Osteocyte (in vitro differentiated cells): ENCODE measurements around the gene MTHFD1L. TPM values are rescaled to one million over a fixed set of nuclear protein-coding genes. Genes with fewer than 3 reads are reported as not detected.
A peak's percentile ranks its signal among the peaks of the same experiment; 100 is the strongest.

ENCODE experiments used
- DNase-seq: peaks from one replicate; pipeline ENCODE4 v3.0.0; 2021; ENCODE audit warnings: mixed read lengths; ENCODE audit not compliant: unreplicated experiment; ENCODE audit errors: extremely low spot score
- H3K27ac Mint-ChIP-seq: one replicate; pipeline ENCODE4 v1.8.0; 2021; ENCODE audit warnings: mild to moderate bottlenecking, mixed read lengths; ENCODE audit not compliant: unreplicated experiment
- H3K27me3 Mint-ChIP-seq: one replicate; pipeline ENCODE4 v1.8.0; 2021; ENCODE audit warnings: mixed read lengths; ENCODE audit not compliant: unreplicated experiment
- H3K36me3 Mint-ChIP-seq: one replicate; pipeline ENCODE4 v1.8.0; 2021; ENCODE audit warnings: mixed read lengths; ENCODE audit not compliant: unreplicated experiment
- H3K4me1 Mint-ChIP-seq: one replicate; pipeline ENCODE4 v1.8.0; 2021; ENCODE audit warnings: mixed read lengths; ENCODE audit not compliant: unreplicated experiment
- H3K4me3 Mint-ChIP-seq: one replicate; pipeline ENCODE4 v1.8.0; 2021; ENCODE audit warnings: mild to moderate bottlenecking, moderate library complexity, mixed read lengths; ENCODE audit not compliant: unreplicated experiment
- H3K9me3 Mint-ChIP-seq: one replicate; pipeline ENCODE4 v1.8.0; 2021; ENCODE audit warnings: mixed read lengths; ENCODE audit not compliant: unreplicated experiment
- total RNA-seq: library from RNA; stranded (reverse); gene quantifications from 2 replicates; pipeline ENCODE4 v1.2.1, GENCODE V29; 2021
- TF ChIP-seq, protein P1 (sequence below): fragments of 200-600 bp; sonication (generic); IDR thresholded peaks from 2 replicates; pipeline ENCODE4 v1.5.0; 2021; ENCODE audit warnings: antibody characterized with exemption, mild to moderate bottlenecking, moderate library complexity

MTHFD1L gene
- total RNA-seq, 1 donor from 2014 or later: 63.2 TPM

DNA sequence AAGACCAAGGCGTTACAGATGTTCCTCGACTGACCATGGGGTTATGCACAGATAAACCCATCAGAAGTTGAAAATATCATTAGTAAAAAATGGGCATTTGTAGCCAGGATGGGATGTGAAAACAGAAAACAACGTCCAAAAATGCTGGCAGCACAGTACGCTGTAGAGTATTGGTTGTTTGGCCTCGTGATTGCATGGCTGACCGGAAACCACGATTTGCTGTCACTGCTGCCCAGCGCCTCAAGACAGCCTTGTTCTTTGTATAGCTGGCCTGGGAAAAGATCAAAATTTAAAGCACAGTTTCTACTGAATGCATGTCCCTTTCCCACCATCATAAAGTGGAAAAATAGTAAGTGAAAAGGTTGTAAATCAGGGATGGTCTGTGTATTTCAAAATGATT lies 41.9 kb downstream of the MTHFD1L start:
- peak; percentile 10 for DNase-seq
- peaks cover 2% of the 10 kb centered on the region for H3K4me1 Mint-ChIP-seq
- H3K27me3 Mint-ChIP-seq: no peaks in the 10 kb centered on the region
- H3K27ac Mint-ChIP-seq: no peak overlapping the region
- TF ChIP-seq, protein P1, sequence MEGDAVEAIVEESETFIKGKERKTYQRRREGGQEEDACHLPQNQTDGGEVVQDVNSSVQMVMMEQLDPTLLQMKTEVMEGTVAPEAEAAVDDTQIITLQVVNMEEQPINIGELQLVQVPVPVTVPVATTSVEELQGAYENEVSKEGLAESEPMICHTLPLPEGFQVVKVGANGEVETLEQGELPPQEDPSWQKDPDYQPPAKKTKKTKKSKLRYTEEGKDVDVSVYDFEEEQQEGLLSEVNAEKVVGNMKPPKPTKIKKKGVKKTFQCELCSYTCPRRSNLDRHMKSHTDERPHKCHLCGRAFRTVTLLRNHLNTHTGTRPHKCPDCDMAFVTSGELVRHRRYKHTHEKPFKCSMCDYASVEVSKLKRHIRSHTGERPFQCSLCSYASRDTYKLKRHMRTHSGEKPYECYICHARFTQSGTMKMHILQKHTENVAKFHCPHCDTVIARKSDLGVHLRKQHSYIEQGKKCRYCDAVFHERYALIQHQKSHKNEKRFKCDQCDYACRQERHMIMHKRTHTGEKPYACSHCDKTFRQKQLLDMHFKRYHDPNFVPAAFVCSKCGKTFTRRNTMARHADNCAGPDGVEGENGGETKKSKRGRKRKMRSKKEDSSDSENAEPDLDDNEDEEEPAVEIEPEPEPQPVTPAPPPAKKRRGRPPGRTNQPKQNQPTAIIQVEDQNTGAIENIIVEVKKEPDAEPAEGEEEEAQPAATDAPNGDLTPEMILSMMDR: no peak
- no peak overlapping the region for H3K4me3 Mint-ChIP-seq
- H3K9me3 Mint-ChIP-seq: peaks cover 3% of the 10 kb centered on the region
- peaks cover 35% of the 10 kb centered on the region for H3K36me3 Mint-ChIP-seq

DNA sequence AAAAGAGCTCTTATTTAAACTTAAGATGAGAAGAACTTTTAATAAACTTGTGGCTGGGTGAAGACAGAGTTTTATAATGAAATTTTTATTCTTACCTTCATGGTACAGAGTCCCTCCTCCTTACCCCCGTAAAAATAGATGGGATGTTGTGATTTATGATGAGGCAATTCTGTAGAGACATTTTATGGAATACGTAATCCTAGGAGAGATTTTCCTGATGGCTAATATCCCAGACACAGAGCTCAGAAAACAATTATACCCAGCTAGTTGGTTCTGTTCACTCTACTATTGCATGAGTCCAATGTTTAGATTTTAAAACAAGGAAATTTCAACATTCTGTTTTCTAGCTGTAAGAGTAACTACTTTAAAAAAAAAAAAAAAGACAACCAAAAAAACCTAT lies 43.4 kb downstream of the MTHFD1L start:
- TF ChIP-seq, protein P1: no peak
- no peak for DNase-seq
- no peaks in the 10 kb centered on the region for H3K4me1 Mint-ChIP-seq
- H3K27me3 Mint-ChIP-seq: no peaks in the 10 kb centered on the region
- peaks cover 37% of the 10 kb centered on the region for H3K36me3 Mint-ChIP-seq
- H3K9me3 Mint-ChIP-seq: peaks cover 3% of the 10 kb centered on the region
- no peak overlapping the region for H3K27ac Mint-ChIP-seq
- H3K4me3 Mint-ChIP-seq: no peak overlapping the region

DNA sequence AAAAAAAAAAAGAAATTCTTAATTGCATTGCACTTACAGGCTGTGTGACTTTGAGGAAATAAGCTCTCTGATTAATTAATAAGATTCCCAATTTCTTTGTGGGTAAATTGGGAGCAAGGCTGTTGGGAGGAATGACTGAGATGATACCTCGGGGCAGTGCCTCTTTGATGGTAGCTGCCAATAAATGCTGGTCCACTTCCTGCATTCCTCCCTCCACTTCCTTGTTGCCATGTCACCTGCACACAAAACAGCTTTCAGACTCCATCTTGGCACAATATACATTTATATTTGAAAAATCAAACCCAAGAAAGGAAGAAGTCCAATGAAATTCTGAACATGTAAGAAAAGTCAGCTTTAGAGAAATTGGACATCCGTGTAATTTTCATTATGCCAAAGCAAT lies 45.1 kb downstream of the MTHFD1L start:
- Mint-ChIP-seq H3K4me1 (peaks cover 6% of the 10 kb centered on the region), H3K27me3 (no peaks in the 10 kb centered on the region), H3K9me3 (peaks cover 3% of the 10 kb centered on the region), H3K36me3 (peaks cover 33% of the 10 kb centered on the region), H3K4me3 (no peak overlapping the region), H3K27ac (no peak overlapping the region)
- TF ChIP-seq, protein P1: no peak
- DNase-seq: no peak

DNA sequence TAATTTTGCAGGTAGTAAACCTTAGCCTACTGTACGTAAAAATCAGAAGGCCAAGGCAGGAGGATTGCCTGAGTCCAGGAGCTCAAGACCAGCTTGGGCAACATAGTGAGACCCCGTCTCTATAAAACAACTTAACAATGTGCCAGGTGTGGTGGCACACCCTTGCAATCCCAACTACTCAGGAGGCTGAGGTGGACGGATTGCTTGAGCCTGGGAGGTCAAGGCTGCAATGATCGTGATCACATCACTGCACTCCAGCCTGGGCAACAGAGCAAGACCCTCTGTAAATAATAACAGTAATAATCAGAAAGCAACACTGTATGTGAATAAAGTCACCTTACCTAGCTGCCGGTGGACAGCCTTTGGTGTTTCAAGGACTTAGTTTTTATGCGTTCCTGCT lies 48.9 kb downstream of the MTHFD1L start:
- peaks cover 3% of the 10 kb centered on the region for H3K9me3 Mint-ChIP-seq
- H3K4me3 Mint-ChIP-seq: no peak overlapping the region
- DNase-seq: no peak
- TF ChIP-seq, protein P1: no peak
- peaks cover 28% of the 10 kb centered on the region for H3K36me3 Mint-ChIP-seq
- peaks cover 10% of the 10 kb centered on the region for H3K4me1 Mint-ChIP-seq
- H3K27me3 Mint-ChIP-seq: no peaks in the 10 kb centered on the region
- no peak overlapping the region for H3K27ac Mint-ChIP-seq

DNA sequence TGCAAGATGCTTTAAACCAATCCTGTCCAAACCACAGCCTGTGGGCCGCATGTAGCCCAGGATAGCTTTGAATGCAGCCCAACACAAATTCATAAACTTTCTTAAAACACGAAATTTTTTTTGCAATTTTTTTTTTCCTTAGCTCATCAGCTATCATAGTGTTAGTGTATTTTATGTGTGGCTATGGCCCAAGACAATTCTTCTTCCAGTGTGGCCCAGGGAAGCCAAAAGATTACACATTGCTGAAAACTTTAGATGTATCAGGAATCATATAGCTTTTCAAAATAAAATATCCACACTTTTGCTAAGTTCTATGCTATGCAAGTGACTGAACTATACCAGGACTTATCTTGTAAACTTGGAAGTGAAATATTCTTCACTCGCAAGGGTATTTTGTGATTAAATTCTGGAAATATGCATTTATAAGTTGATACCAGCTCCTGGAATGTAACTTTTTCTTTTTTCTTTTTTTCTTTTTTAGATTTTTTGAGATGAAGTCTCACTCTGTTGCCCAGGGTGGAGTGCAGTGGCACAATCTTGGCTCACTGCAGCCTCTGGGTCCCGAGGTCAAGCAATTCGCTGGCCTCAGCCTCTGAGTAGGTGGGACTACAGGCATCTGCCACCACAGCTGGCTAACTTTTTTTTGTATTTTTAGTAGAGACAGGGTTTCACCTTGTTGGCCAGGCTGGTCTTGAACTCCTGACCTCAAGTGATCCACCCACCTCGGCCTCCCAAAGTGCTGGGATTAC lies 49.8 kb downstream of the MTHFD1L start:
- Mint-ChIP-seq H3K27me3 (no peaks in the 10 kb centered on the region), H3K4me3 (no peak overlapping the region), H3K4me1 (peaks cover 10% of the 10 kb centered on the region), H3K9me3 (peaks cover 3% of the 10 kb centered on the region), H3K36me3 (peaks cover 34% of the 10 kb centered on the region), H3K27ac (peak overlapping the region; percentile 47)
- DNase-seq: no peak
- TF ChIP-seq, protein P1: no peak
